ENCODE data around the gene ALG1.
"Not testable (repeated sequence)": the region's sequence is repeated elsewhere in the genome, so short reads cannot be mapped to it uniquely, and the experiment has no call there.

- not testable (repeated sequence) for TF ChIP-seq TARDBP (IDR thresholded peaks at IDR 0.05); PKNOX1 (IDR thresholded peaks at IDR 0.05); LEF1 (IDR thresholded peaks at IDR 0.05; ENCODE audit: borderline replicate concordance)
These were observed 25.4 kb downstream of the ALG1 start for GRCh38 chr16:5097061-5097469.
